Nasal cavity respiratory epithelium epithelial cell of viscerocranial mucosa (primary cell): ENCODE results near the gene CITED4. TPM values are rescaled to one million over a fixed set of nuclear protein-coding genes. Genes with fewer than 3 reads are reported as not detected.

Experiments
- total RNA-seq: library from RNA; depleted of rRNA; stranded (reverse); fragments of >200 nt; gene quantifications from 2 replicates; pipeline ENCODE4 v1.2.3, GENCODE V29; 2014

Gene CITED4, protein sequence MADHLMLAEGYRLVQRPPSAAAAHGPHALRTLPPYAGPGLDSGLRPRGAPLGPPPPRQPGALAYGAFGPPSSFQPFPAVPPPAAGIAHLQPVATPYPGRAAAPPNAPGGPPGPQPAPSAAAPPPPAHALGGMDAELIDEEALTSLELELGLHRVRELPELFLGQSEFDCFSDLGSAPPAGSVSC
- total RNA-seq: 11.3 and 18.4 TPM in 2 replicates

DNA sequence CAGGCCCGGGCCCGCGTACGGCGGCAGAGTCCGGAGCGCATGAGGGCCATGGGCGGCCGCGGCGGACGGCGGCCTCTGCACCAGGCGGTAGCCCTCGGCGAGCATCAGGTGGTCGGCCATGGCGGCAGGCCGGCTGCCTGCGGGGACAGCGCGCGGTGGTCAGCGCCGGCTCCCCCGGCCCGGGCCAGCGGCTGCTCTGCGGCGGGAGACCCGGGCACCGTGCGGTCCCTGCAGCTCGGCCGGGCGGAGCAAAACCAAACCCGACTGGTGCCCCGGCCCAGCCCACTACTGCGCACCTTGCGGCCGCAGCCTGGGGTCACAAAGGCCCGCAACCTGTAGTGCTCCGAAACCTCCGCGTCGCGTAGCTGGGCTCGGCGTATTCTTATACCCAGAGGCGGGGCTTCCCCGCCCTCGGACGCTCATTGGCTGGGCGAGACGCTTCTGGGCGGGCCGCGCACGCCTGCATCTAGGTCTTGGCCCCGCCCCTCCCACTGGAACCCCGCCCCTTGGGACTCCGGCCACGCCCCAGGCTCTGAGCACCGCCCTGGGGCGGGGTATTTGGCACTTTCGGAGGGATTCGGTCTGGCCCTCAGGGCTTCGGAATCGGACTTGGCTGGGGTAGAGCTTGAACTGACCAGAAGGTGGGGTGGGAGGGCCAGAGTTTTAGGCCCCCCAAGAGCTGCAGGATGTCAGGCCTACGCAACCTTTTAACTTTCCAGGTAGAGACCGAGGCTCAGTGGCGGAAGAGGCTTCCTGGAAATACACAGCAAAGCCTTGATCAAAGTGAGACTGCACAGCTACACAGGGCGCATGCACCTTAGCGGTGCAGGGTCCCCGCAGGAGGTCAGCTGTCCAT, at the start of gene CITED4:
Gene CITED4 (minus strand): TSS at position 356 of the 856 bp plus-strand sequence. CDS start 236 bp downstream, at position 120.

Other genes starting within 250 kb of the CITED4 start
- gene RIMS3, start 196.7 kb downstream of the CITED4 start, total RNA-seq: 0.68 and 2.7 TPM in 2 replicates
- gene NFYC, start 170.7 kb downstream of the CITED4 start, total RNA-seq: 25.3 and 38.5 TPM in 2 replicates
- gene KCNQ4, start 78.6 kb downstream of the CITED4 start, total RNA-seq: under 0.01 and 0.07 TPM in 2 replicates
- 41.0 and 55.4 TPM in 2 replicates for gene CTPS1, start 117.3 kb upstream of the CITED4 start, total RNA-seq
- under 0.01 and 0.21 TPM in 2 replicates for gene SLFNL1, start 159.4 kb upstream of the CITED4 start, total RNA-seq